GM18507 (cell line): Measurements from ENCODE around the gene DERA.
"Not testable (repeated sequence)": the region's sequence is repeated elsewhere in the genome, so short reads cannot be mapped to it uniquely, and the experiment has no call there.

Source experiments
- DNase-seq: peaks from one replicate; pipeline ENCODE4 v3.0.0; 2011; ENCODE audit warnings: low read depth; ENCODE audit not compliant: insufficient read length; ENCODE audit errors: extremely low spot score
- FAIRE-seq: peaks from 2 replicates; lab custom pipeline; 2011; peaks lifted over from hg19 to GRCh38; lab: Jason Lieb, UNC

The DERA gene

DNA sequence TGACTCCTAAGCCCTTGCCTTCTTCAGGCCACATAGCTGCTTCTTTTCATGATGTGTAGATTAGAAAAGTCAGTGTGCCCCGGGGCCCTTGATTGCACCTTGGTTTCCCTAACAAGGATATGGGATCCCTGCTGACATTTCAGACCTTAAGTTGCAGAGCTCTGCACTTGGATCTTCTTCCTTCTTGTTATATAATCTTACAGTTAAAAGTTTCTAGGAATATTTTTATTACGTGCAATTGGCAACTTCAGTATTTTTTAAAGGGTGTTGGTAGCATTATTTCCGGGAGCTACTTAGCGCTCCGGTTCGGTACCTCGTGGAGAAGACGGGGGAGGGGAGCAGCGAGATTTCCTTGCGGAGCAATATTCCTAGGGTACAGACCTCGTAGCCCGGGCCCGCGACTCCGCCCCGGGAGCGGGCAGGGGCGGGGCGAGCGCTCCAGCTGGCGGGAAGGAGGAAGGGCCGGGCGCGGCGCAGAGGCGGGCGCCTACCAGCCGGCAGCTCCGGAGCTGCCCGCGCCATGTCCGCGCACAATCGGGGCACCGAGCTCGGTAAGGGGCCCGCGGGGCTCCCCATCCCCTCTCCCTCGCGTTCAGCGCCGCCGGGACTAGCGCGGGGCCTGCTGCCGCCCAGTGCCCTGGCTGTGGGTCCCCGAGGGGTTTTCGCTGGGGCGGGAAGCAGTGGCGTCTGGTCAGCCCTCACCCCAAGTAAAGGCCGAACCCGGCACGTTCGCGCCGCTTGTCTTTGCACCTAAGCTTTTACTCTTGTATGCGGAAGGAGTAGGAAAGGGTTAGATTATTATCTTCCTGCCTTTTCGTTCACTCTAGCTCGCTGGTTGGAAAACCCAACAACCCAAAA lies at the start of gene DERA:
DERA (plus strand) TSS at position 469 of the 858 bp plus-strand sequence; CDS start at position 521, 52 bp downstream.
- peak; percentile 45 for DNase-seq
- peak; percentile 87 for FAIRE-seq

DNA sequence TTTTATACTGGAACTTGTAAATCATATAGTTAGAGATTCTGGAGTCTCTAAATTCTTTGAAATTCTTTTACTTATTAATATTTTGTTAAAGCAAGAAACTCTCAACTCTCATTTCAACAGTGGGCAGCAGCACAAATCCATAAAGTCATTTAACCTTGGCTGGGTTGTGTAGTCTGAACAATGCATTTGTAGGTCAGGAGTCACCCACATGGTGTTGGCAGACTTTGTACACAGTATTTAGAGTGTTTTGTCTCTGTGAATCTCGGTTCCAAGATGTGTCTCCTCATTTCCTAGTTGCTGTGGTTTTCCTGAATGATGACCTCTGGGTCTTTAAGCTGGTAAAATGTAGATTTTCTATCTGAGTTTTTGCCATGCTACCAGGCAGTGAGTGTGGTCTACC lies 49.7 kb upstream of the DERA start:
- no peak for DNase-seq
- no peak for FAIRE-seq

- DNase-seq (no peak), FAIRE-seq (no peak)
These were observed 48.3 kb upstream of the DERA start for GRCh38 chr12:15862840-15863239.

DNA sequence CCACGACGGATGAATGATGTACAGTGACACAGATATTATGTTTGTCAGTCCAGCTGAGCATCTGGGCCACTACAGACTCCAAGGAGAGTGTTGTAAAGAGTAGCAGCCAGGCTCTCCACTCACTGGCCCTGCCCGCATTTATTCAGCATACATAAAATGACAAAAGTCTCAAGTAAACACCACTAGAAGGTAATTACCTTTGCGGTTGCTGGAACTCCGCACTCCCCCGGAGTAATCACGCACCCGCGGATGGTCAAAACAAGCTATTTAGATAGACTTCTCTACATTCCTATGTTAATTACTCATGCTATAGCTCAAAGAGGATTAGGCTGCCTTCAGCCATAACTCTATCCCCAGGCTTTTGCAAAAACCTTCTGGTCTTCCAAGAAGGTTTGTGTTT lies 47.8 kb upstream of the DERA start:
- FAIRE-seq, result no peak
- DNase-seq, result no peak

GRCh38 chr12:15863984-15864383 lies 47.1 kb upstream of the DERA start:
- DNase-seq, result no peak
- peak; percentile 86 for FAIRE-seq

GRCh38 chr12:15868186-15868585 lies 42.9 kb upstream of the DERA start:
- no peak for DNase-seq
- FAIRE-seq, result no peak

DNA sequence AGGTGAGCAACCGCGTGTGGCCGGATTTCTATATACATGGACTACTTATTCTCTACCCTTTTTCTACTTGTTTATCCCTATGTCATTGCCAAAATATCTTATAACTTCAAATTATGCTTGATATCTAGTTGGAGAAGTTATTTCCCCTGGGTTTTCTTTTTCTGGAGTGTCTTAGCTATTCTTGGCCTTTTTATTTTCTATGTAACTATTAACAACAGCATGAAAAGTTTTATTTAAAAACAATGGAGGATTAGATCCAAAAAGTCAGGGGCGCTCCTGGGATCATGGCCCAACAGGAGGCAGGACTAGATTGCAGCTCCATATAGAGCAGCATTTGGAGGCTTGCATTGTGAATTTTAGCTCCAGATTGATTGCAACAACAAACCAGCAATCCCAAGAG lies 37.6 kb upstream of the DERA start:
- no peak for DNase-seq
- FAIRE-seq, result no peak

DNA sequence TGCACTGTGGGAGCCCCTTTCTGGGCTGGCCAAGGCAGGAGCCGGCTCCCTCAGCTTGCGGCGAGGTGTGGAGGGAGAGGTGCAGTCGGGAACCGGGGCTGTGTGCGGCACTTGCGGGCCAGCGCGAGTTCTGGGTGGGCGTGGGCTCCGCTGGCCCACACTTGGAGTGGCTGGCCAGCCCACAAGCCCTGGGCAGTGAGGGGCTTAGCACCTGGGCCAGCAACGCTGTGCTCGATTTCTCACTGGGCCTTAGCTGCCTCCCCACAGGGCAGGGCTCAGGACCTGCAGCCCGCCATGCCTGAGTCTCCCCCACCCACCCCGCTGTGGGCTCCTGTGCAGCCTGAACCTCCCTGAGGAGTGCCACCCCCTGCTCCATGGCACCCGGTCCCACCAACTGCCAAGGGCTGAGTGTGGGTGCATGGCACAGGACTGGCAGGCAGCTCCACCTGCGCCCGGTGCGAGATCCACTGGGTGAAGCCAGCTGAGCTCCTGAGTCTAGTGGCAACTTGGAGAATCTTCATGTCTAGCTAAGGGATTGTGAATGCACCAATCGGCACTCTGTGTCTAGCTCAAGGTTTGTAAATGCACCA lies 36.5 kb upstream of the DERA start:
- FAIRE-seq, DNase-seq: not testable (repeated sequence)

DNA sequence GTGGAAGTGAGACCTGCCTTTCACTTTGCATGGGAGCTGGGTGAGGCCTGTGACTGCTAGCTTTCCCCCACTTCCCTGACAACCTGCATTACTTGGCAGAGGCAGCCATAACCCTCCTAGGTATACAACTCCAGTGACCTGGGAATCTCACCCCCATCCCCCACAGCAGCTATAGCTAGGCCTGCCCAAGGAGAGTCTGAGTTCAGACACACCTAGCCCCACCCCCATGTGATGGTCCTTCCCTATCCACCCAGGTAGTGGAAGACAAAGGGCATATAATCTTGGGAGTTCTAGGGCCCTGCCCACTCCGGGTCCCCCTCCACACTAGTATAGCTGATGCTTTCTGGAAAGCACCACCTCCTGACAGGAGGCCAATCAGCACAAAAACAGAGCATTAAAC lies 35.3 kb upstream of the DERA start:
- FAIRE-seq (no peak), DNase-seq (no peak)

DNA sequence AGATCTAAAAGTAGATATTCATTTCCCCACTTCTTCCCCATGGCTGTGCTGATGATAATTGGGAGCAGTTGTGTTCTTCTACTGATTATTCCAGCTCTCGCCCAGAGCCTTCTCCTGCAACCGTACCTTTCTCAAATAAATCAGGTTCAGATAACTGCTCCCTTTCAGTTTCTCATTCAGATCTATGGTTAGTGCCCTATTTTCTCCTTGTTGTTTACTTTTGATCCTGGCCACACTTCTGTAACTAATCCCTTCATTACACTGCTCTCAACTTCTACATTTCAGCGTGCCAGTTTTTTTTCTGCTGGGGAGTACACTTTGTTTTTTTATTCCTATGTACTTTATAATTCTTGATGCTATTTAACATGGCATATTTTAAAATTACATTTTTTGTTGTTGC lies 31.7 kb upstream of the DERA start:
- DNase-seq (no peak), FAIRE-seq (no peak)

- no peak for FAIRE-seq
These were observed 30.4 kb upstream of the DERA start for GRCh38 chr12:15880721-15881120.

DNA sequence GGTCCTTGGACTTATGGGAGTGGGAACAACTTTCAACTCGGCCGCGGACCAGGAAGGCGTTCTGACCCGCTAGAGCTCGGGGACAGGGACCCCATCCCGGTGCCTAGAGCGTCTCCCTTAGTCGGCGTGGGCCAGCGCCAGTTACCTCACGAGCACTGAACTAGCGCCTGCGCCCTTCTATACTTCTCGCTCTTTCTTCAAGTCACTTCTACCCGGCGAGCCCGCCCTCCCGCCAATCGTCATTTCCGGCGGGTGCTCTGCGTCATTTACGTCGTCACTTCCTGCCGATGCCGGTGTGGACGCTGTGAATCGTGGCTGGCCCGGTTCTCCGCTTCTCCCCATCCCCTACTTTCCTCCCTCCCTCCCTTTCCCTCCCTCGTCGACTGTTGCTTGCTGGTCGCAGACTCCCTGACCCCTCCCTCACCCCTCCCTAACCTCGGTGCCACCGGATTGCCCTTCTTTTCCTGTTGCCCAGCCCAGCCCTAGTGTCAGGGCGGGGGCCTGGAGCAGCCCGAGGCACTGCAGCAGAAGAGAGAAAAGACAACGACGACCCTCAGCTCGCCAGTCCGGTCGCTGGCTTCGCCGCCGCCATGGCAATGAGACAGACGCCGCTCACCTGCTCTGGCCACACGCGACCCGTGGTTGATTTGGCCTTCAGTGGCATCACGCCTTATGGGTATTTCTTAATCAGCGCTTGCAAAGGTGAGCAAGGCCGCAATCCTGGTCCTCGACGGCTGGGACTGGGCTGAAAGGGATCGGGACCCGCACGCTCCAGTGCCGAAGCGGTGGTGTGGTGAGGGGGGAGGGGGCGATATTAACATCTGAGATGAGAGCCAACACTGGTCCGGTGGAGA lies 28.8 kb upstream of the DERA start, which contains the start of gene STRAP:
STRAP (plus strand) TSS at position 270 of the 854 bp plus-strand sequence; CDS start at position 591, 321 bp downstream.
- peak; percentile 91 for DNase-seq
- FAIRE-seq, result peak; percentile 99

More at GRCh38 chr12:15880721-15881120, 30.4 kb upstream of the DERA start:
- DNase-seq, result no peak

DNA sequence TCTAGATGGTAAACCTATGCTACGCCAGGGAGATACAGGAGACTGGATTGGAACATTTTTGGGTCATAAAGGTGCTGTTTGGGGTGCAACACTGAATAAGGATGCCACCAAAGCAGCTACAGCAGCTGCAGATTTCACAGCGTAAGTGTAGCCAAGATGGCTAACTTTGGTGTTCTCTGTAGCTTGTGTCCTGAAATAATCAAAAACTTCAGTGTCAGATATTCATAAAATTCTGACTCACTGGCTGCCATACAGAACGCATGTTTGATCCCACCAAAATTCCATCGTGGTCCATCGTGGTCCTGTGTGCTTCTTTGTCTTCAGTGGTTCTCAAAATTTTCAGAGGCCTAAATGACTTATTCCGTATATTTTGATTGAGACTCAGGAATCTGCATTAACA lies 27.6 kb upstream of the DERA start:
- peak; percentile 41 for FAIRE-seq
- no peak for DNase-seq

DNA sequence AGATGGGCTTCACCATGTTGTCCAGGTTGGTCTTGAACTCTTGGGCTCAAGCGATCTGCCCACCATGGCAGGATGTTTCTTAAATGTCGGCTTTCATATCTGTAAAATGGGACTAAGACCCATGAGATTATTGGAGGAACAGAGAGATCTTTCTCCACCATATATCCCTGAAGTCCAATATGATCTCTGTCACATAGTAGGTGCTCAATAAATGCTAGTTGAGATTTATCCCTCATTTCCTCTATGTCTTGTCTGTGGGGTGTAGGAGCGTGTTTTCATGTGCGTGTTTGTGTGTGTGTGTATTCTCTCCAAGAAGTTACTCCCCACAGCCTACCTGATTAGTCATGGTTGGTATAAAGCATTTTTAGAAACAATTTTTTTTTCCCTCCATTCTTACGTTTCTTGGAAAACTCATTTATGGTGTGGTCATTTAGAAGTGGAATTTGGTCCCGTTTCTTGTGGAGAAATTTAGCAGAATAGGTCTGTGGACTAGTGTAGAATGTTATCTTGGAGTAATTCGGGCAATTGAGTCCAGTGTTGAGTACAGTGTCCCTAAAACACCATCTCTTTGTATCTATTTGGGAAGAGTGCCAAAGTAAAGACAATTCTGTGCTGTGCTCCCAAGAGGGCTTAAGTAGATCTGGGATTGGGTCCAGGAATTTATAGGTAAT lies 24.6 kb upstream of the DERA start:
- FAIRE-seq, result no peak
- no peak for DNase-seq

GRCh38 chr12:15887043-15887817 lies 23.9 kb upstream of the DERA start:
- no peak for FAIRE-seq

DNA sequence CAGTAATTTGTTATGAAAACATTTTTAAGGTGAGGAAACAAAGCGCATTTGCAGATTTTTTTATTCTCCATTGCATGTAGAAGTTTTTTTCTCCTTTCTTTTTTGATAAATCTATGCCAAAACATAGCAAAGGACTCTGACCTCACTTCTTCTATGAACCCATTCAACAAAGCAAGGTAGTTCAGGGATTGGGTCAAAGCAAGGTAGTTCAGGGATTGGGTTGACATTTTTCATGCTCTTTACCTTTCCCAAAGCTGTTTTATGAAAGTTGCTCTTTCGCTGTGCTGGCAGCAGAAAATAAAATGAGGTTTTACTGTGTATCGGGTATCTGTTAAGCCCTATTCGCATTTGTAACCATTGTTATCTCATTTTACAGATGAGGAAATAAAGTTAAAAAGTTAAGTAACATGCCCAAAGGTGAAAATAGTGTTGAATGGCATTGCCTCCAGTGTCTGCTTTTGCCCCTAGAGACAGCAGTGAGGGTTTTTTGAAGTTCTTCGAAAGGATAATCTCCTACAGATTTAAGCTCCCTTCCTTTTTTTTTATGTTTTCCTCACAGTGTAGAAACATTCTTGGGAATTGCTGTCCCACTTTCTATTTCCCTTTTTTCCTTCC lies 18.4 kb upstream of the DERA start:
- DNase-seq (no peak), FAIRE-seq (peak; percentile 33)

More at GRCh38 chr12:15887043-15887817, 23.9 kb upstream of the DERA start:
- DNase-seq, result no peak

- no peak for FAIRE-seq
- no peak for DNase-seq
These were observed 17.9 kb upstream of the DERA start for GRCh38 chr12:15893260-15893659.

- no peak for DNase-seq
- no peak for FAIRE-seq
These were observed 14.3 kb upstream of the DERA start for GRCh38 chr12:15896867-15897266.
